ENCODE results near the gene CALD1.

CALD1 gene

DNA sequence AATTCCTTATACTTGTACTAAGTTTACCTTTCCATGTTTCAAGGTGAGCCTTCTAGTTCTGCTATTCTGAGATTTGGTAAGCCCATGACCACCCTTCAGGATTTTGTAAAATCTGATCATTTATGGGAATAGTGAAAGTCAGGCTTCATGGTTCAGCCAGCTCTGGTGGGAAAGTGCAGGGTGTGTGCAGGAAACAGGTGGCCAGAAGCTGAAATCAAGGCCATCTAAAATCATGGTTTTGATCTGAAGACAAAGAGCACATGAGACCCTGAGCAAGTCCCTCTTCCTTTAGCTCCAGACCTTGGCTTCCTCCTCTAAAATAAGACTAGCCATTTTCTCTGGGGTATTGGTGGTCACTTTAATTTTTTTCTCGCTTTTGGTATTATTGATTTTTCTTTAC is 91.3 kb downstream of the CALD1 start:
- no peaks in the 10 kb centered on the region for H4K20me1 ChIP-seq (ENCODE audit: insufficient read depth, low read length)
- no peaks in the 10 kb centered on the region for H3K4me1 ChIP-seq (ENCODE audit: insufficient read depth, low read length)
- no peaks in the 10 kb centered on the region for H3K79me2 ChIP-seq (ENCODE audit: insufficient read depth, low read length)
- H3K27ac ChIP-seq (ENCODE audit: low read length) = no peak overlapping the region
- H3K27me3 ChIP-seq (ENCODE audit: insufficient read depth, low read length, poor library complexity) = no peaks in the 10 kb centered on the region
- ATAC-seq (ENCODE audit: insufficient read depth, low read depth) = no peak
- H3K4me2 ChIP-seq (ENCODE audit: insufficient read depth, low read length) = no peak overlapping the region
- TF ChIP-seq EZH2 (IDR thresholded peaks at IDR 0.05; ENCODE audit: borderline replicate concordance, low read depth, low read length, severe bottlenecking) = no peak
- TF ChIP-seq, protein P1, sequence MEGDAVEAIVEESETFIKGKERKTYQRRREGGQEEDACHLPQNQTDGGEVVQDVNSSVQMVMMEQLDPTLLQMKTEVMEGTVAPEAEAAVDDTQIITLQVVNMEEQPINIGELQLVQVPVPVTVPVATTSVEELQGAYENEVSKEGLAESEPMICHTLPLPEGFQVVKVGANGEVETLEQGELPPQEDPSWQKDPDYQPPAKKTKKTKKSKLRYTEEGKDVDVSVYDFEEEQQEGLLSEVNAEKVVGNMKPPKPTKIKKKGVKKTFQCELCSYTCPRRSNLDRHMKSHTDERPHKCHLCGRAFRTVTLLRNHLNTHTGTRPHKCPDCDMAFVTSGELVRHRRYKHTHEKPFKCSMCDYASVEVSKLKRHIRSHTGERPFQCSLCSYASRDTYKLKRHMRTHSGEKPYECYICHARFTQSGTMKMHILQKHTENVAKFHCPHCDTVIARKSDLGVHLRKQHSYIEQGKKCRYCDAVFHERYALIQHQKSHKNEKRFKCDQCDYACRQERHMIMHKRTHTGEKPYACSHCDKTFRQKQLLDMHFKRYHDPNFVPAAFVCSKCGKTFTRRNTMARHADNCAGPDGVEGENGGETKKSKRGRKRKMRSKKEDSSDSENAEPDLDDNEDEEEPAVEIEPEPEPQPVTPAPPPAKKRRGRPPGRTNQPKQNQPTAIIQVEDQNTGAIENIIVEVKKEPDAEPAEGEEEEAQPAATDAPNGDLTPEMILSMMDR (IDR thresholded peaks at IDR 0.05; ENCODE audit: borderline replicate concordance, extremely low read depth, low read length, poor library complexity, severe bottlenecking) = no peak
- no peak overlapping the region for H2AFZ ChIP-seq (ENCODE audit: low read depth, low read length)
- no peaks in the 10 kb centered on the region for H3K9me3 ChIP-seq (ENCODE audit: insufficient read depth, low read length, severe bottlenecking)
- no peak overlapping the region for H3K9ac ChIP-seq (ENCODE audit: low read depth, low read length)
- no peak overlapping the region for H3K4me3 ChIP-seq (ENCODE audit: low read depth in 1 of 2, low read length in 2 of 2)
- DNase-seq = no peak
- no peaks in the 10 kb centered on the region for H3K36me3 ChIP-seq (ENCODE audit: insufficient read depth, low read length)

DNA sequence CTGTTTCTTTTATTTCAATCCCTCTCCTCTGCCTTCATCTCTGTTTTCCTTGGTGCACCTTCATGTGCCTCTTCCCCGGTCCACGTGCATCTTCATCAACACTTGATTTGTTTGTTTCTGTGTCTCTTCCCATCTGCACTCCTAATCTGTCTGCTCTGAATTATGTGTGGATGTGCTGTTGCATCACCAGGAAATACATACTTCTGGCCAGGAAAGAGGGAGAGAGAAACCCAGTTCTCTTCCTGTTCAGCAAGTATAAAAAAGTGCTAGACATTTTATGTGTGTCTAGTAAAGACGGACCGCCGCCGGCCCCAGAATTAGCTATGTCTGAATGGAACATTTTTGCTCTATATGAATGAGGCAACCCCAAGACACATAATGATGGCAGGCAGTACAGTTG is 93.8 kb downstream of the CALD1 start:
- no peaks in the 10 kb centered on the region for H3K36me3 ChIP-seq (ENCODE audit: insufficient read depth, low read length)
- TF ChIP-seq, protein P1 (IDR thresholded peaks at IDR 0.05; ENCODE audit: borderline replicate concordance, extremely low read depth, low read length, poor library complexity, severe bottlenecking) = no peak
- TF ChIP-seq EZH2 (IDR thresholded peaks at IDR 0.05; ENCODE audit: borderline replicate concordance, low read depth, low read length, severe bottlenecking) = no peak
- no peaks in the 10 kb centered on the region for H3K27me3 ChIP-seq (ENCODE audit: insufficient read depth, low read length, poor library complexity)
- no peaks in the 10 kb centered on the region for H3K9me3 ChIP-seq (ENCODE audit: insufficient read depth, low read length, severe bottlenecking)
- H4K20me1 ChIP-seq (ENCODE audit: insufficient read depth, low read length) = no peaks in the 10 kb centered on the region
- no peaks in the 10 kb centered on the region for H3K4me1 ChIP-seq (ENCODE audit: insufficient read depth, low read length)
- H2AFZ ChIP-seq (ENCODE audit: low read depth, low read length) = no peak overlapping the region
- no peak overlapping the region for H3K4me3 ChIP-seq (ENCODE audit: low read depth in 1 of 2, low read length in 2 of 2)
- no peak for DNase-seq
- no peak overlapping the region for H3K9ac ChIP-seq (ENCODE audit: low read depth, low read length)
- no peak overlapping the region for H3K27ac ChIP-seq (ENCODE audit: low read length)
- no peak for ATAC-seq (ENCODE audit: insufficient read depth, low read depth)
- H3K79me2 ChIP-seq (ENCODE audit: insufficient read depth, low read length) = no peaks in the 10 kb centered on the region
- H3K4me2 ChIP-seq (ENCODE audit: insufficient read depth, low read length) = no peak overlapping the region

DNA sequence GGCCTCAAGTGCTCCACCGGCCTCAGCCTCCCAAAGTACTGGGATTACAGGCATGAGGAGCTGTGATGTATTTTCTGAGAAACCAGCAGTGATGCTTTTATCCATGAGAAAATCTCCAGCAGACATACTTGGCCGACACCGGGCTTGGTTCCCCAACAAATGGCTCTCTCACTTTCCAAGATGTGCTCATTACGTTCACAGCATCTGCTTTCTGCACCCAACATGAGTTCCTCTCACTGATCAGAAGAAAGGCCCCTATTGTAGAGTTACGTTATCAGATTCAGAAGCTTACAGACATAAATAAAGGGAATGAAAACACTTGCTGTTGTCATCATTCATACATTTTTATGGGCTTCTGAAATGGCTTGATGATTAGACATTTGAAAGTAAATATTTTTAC is 95.0 kb downstream of the CALD1 start:
- no peaks in the 10 kb centered on the region for H3K36me3 ChIP-seq (ENCODE audit: insufficient read depth, low read length)
- no peak overlapping the region for H2AFZ ChIP-seq (ENCODE audit: low read depth, low read length)
- H3K4me3 ChIP-seq (ENCODE audit: low read depth in 1 of 2, low read length in 2 of 2) = no peak overlapping the region
- DNase-seq = no peak
- no peak overlapping the region for H3K9ac ChIP-seq (ENCODE audit: low read depth, low read length)
- H3K27me3 ChIP-seq (ENCODE audit: insufficient read depth, low read length, poor library complexity) = no peaks in the 10 kb centered on the region
- no peaks in the 10 kb centered on the region for H3K9me3 ChIP-seq (ENCODE audit: insufficient read depth, low read length, severe bottlenecking)
- ATAC-seq (ENCODE audit: insufficient read depth, low read depth) = no peak
- H4K20me1 ChIP-seq (ENCODE audit: insufficient read depth, low read length) = no peaks in the 10 kb centered on the region
- H3K79me2 ChIP-seq (ENCODE audit: insufficient read depth, low read length) = no peaks in the 10 kb centered on the region
- H3K4me1 ChIP-seq (ENCODE audit: insufficient read depth, low read length) = no peaks in the 10 kb centered on the region
- TF ChIP-seq, protein P1 (IDR thresholded peaks at IDR 0.05; ENCODE audit: borderline replicate concordance, extremely low read depth, low read length, poor library complexity, severe bottlenecking) = no peak
- no peak for TF ChIP-seq EZH2 (IDR thresholded peaks at IDR 0.05; ENCODE audit: borderline replicate concordance, low read depth, low read length, severe bottlenecking)
- H3K27ac ChIP-seq (ENCODE audit: low read length) = no peak overlapping the region
- H3K4me2 ChIP-seq (ENCODE audit: insufficient read depth, low read length) = no peak overlapping the region

DNA sequence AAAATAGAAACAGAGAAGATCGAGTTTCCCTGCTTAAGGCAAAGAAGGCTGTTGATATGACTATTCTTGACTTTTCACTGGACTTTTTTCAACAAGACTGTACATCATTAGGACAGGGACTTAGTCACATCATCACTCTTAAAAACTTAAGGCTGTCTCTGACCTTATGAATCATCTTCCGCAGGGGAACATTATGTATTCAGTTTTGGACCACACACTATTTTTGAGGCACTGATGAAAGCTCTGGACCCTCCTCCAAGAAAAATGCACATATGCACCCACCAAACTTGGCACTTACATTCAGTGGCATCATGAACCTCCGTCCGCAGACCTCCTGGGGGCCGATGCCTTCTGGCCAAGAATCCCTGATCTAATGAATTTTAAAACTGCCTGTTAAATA is 96.4 kb downstream of the CALD1 start:
- TF ChIP-seq, protein P1 (IDR thresholded peaks at IDR 0.05; ENCODE audit: borderline replicate concordance, extremely low read depth, low read length, poor library complexity, severe bottlenecking) = no peak
- TF ChIP-seq EZH2 (IDR thresholded peaks at IDR 0.05; ENCODE audit: borderline replicate concordance, low read depth, low read length, severe bottlenecking) = no peak
- no peaks in the 10 kb centered on the region for H3K9me3 ChIP-seq (ENCODE audit: insufficient read depth, low read length, severe bottlenecking)
- H3K79me2 ChIP-seq (ENCODE audit: insufficient read depth, low read length) = no peaks in the 10 kb centered on the region
- no peak overlapping the region for H2AFZ ChIP-seq (ENCODE audit: low read depth, low read length)
- no peaks in the 10 kb centered on the region for H3K36me3 ChIP-seq (ENCODE audit: insufficient read depth, low read length)
- no peak overlapping the region for H3K27ac ChIP-seq (ENCODE audit: low read length)
- H3K4me3 ChIP-seq (ENCODE audit: low read depth in 1 of 2, low read length in 2 of 2) = no peak overlapping the region
- H3K4me2 ChIP-seq (ENCODE audit: insufficient read depth, low read length) = no peak overlapping the region
- H4K20me1 ChIP-seq (ENCODE audit: insufficient read depth, low read length) = no peaks in the 10 kb centered on the region
- H3K27me3 ChIP-seq (ENCODE audit: insufficient read depth, low read length, poor library complexity) = no peaks in the 10 kb centered on the region
- DNase-seq (no peak), ATAC-seq (ENCODE audit: insufficient read depth, low read depth) (no peak)
- no peak overlapping the region for H3K9ac ChIP-seq (ENCODE audit: low read depth, low read length)
- no peaks in the 10 kb centered on the region for H3K4me1 ChIP-seq (ENCODE audit: insufficient read depth, low read length)

Measured in DND-41 (cell line).